A673 (cell line): ENCODE results near the gene NXNL2. TPM values are rescaled to one million over a fixed set of nuclear protein-coding genes. Genes with fewer than 3 reads are reported as not detected.

ENCODE experiments used
- BruUV-seq: library from RNA; stranded (reverse); fragments of 400-500 nt; replicated peaks from 2 replicates; lab custom pipeline; 2021; lab: Mats Ljungman, UMichigan
- CTCF ChIA-PET: fragments of 300-600 bp; sonication (Branson Sonifier 250); formaldehyde crosslinking; loops from one replicate; lab custom pipeline; 2022; ENCODE audit warnings: antibody characterized with exemption; lab: Charles Lee
- POLR2A ChIA-PET: fragments of 300-600 bp; sonication (Branson Sonifier 250); formaldehyde crosslinking; loops from one replicate; lab custom pipeline; 2022; ENCODE audit warnings: antibody characterized with exemption; ENCODE audit not compliant: low non-redundant PET; lab: Charles Lee
- DNase-seq: peaks from one replicate; pipeline ENCODE4 v3.0.0-alpha.2; 2015; ENCODE audit warnings: low spot score
- H3K27ac ChIP-seq: fragments of 200-600 bp; sonication (generic); 2 replicates; pipeline ENCODE4 v1.5.1; 2016; ENCODE audit warnings: mixed run types, low read depth, mild to moderate bottlenecking, mixed read lengths, antibody characterized with exemption, low read length; ENCODE audit not compliant: poor library complexity, severe bottlenecking
- H3K27me3 ChIP-seq: fragments of 200-600 bp; sonication (generic); replicated peaks from 2 replicates; pipeline ENCODE4 v1.6.1; 2017; ENCODE audit warnings: mixed run types, low read depth, mild to moderate bottlenecking, mixed read lengths, antibody characterized with exemption, low read length; ENCODE audit not compliant: insufficient read depth, poor library complexity
- H3K36me3 ChIP-seq: fragments of 200-600 bp; sonication (generic); 2 replicates; pipeline ENCODE4 v1.6.1; 2016; ENCODE audit warnings: mixed run types, mild to moderate bottlenecking, mixed read lengths, antibody characterized with exemption, low read length; ENCODE audit not compliant: insufficient read depth, poor library complexity, severe bottlenecking
- H3K4me1 ChIP-seq: fragments of 200-600 bp; sonication (generic); 2 replicates; pipeline ENCODE4 v1.6.1; 2017; ENCODE audit warnings: mixed run types, mild to moderate bottlenecking, mixed read lengths, antibody characterized with exemption, low read length; ENCODE audit not compliant: insufficient read depth, poor library complexity, severe bottlenecking
- H3K4me3 ChIP-seq: fragments of 200-600 bp; sonication (generic); 2 replicates; pipeline ENCODE4 v1.5.1; 2016; ENCODE audit warnings: low read depth, mixed run types, mild to moderate bottlenecking, mixed read lengths, low read length; ENCODE audit not compliant: poor library complexity, severe bottlenecking
- H3K9me3 ChIP-seq: fragments of 200-600 bp; sonication (generic); 2 replicates; pipeline ENCODE4 v1.6.1; 2016; ENCODE audit warnings: mixed run types, low read depth, mild to moderate bottlenecking, mixed read lengths, antibody characterized with exemption, low read length; ENCODE audit not compliant: poor library complexity, severe bottlenecking
- CTCF ChIP-seq: fragments of 300-800, 200-600 bp; sonication (generic); conservative IDR thresholded peaks from 2 replicates; pipeline ENCODE4 v1.5.1; 2017; ENCODE audit warnings: low read depth, mild to moderate bottlenecking, antibody characterized with exemption, low read length, moderate library complexity, mixed read lengths
- EZH2 ChIP-seq: fragments of 200-600 bp; sonication (generic); IDR thresholded peaks from 2 replicates; pipeline ENCODE4 v1.6.1; 2017; ENCODE audit warnings: borderline replicate concordance, low read depth, mild to moderate bottlenecking, mixed read lengths, antibody characterized with exemption, low read length; ENCODE audit not compliant: poor library complexity, severe bottlenecking
- intact Hi-C: fragments of 100-400 bp; cut with micrococcal nuclease; formaldehyde crosslinking; loops from one replicate; pipeline ENCODE4 v1.10.0; 2022; ENCODE audit not compliant: unreplicated experiment
- total RNA-seq: library from RNA; stranded (reverse); gene quantifications from 2 replicates; pipeline ENCODE4 v1.2.3, GENCODE V29; 2021

NXNL2 gene
- total RNA-seq, 1 experiment from 2014 or later = 1.3 TPM

DNA sequence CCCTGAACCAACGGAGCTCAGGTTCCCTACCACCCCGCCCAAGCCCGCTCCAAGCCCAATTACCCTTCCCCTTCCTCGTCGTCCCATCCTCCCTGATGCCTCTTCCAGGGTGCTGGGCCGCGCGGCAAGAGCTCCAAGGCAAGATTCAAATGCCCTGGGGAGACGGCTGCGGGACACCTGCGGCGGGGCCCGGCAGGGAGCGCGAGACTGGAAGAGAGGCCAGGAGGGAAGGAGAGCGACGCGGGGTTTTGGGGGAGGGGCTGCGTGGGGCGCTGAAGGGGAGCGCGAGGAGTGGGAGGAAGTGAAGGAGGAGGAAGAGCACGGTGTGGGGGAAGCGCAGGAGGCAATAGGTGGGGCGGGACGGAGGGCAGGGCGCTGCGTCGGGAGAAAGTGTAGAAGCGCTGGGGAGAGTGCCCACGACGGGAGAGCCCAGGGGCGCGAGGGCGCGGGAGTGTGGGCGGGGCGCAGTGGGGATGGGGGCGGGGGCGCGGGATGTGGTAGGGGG, 975 bp upstream of the NXNL2 start:
- intact Hi-C loops = loop anchor here (5.0 kb wide), 1 partner anchor 142 kb away; no protein-coding TSS in a partner anchor
- no peaks in the 10 kb centered on the region for H3K27me3 ChIP-seq
- no peaks in the 10 kb centered on the region for H3K9me3 ChIP-seq
- TF ChIP-seq EZH2 = no peak
- H3K36me3 ChIP-seq = no peaks in the 10 kb centered on the region
- H3K4me3 ChIP-seq = peak overlapping the region; percentile 53
- BruUV-seq = no TSS peak
- peak overlapping the region; percentile 78 for H3K27ac ChIP-seq
- peaks cover 38% of the 10 kb centered on the region for H3K4me1 ChIP-seq
- CTCF ChIA-PET = no interaction called here
- POLR2A ChIA-PET = interaction anchor here (0.8 kb wide), 1 partner anchor 13 kb away, joined by 4 read pairs; no protein-coding TSS in a partner anchor
- peak; percentile 68 for DNase-seq

GRCh38 chr9:88535226-88536022, 446 bp downstream of the NXNL2 start:
- intact Hi-C loops = no loop called here
- Histone ChIP-seq H3K4me3 (peak overlapping the region; percentile 53), H3K36me3 (no peaks in the 10 kb centered on the region), H3K9me3 (no peaks in the 10 kb centered on the region), H3K27ac (peak overlapping the region; percentile 61), H3K27me3 (no peaks in the 10 kb centered on the region), H3K4me1 (peaks cover 38% of the 10 kb centered on the region)
- no peak for DNase-seq
- TF ChIP-seq CTCF (no peak), EZH2 (no peak)
- CTCF ChIA-PET = interaction anchor here (0.6 kb wide), 1 partner anchor 9 kb away, joined by 7 read pairs; no protein-coding TSS in a partner anchor
- BruUV-seq = no TSS peak
- POLR2A ChIA-PET = interaction anchor here (0.6 kb wide), 2 partner anchors 11 to 142 kb away, joined by 3 read pairs; no protein-coding TSS in a partner anchor

DNA sequence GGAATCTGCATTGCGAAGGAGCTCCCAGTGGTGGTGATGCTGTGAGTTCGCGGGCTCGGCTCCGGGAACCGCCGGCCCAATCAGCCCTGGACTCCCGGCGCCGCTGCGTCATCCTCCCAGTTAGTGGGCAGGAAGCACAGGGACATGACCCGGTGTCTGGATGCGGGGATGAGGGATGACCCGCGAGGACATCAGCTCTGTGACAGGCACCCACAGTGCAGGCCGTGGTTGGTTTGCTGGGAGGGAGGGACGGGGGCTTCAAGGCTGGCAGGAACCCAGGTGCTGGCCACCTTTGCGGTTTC, 996 bp downstream of the NXNL2 start:
- peaks cover 38% of the 10 kb centered on the region for H3K4me1 ChIP-seq
- BruUV-seq = no TSS peak
- no peaks in the 10 kb centered on the region for H3K36me3 ChIP-seq
- no peak overlapping the region for H3K27ac ChIP-seq
- no peak for TF ChIP-seq CTCF
- TF ChIP-seq EZH2 = no peak
- POLR2A ChIA-PET = no interaction called here
- intact Hi-C loops = no loop called here
- H3K27me3 ChIP-seq = no peaks in the 10 kb centered on the region
- no peak overlapping the region for H3K4me3 ChIP-seq
- CTCF ChIA-PET = no interaction called here
- DNase-seq = no peak
- no peaks in the 10 kb centered on the region for H3K9me3 ChIP-seq
